HL-60 (cell line): Measurements from ENCODE around the gene KDM5B.

Experiments used
- CTCF ChIP-seq: IDR thresholded peaks from one replicate; pipeline ENCODE4 v1.5.1; 2011; ENCODE audit warnings: low read length, control low read depth, inconsistent platforms; ENCODE audit not compliant: insufficient read depth
- GABPA ChIP-seq: IDR thresholded peaks from 2 replicates; pipeline ENCODE4 v1.6.1; 2012; ENCODE audit warnings: low read depth
- POLR2AphosphoS5 ChIP-seq: IDR thresholded peaks from 2 replicates; pipeline ENCODE4 v1.6.1; 2012; ENCODE audit warnings: low read depth
- TF ChIP-seq, protein P1 (sequence below): IDR thresholded peaks from 2 replicates; pipeline ENCODE4 v1.6.1; 2012; ENCODE audit warnings: low read depth; ENCODE audit not compliant: insufficient replicate concordance

GRCh38 chr1:202710070-202711045 lies 97.9 kb downstream of the KDM5B start, which contains the start of gene SYT2:
- TF ChIP-seq CTCF (no peak), POLR2AphosphoS5 (no peak), GABPA (no peak)
- TF ChIP-seq, protein P1, sequence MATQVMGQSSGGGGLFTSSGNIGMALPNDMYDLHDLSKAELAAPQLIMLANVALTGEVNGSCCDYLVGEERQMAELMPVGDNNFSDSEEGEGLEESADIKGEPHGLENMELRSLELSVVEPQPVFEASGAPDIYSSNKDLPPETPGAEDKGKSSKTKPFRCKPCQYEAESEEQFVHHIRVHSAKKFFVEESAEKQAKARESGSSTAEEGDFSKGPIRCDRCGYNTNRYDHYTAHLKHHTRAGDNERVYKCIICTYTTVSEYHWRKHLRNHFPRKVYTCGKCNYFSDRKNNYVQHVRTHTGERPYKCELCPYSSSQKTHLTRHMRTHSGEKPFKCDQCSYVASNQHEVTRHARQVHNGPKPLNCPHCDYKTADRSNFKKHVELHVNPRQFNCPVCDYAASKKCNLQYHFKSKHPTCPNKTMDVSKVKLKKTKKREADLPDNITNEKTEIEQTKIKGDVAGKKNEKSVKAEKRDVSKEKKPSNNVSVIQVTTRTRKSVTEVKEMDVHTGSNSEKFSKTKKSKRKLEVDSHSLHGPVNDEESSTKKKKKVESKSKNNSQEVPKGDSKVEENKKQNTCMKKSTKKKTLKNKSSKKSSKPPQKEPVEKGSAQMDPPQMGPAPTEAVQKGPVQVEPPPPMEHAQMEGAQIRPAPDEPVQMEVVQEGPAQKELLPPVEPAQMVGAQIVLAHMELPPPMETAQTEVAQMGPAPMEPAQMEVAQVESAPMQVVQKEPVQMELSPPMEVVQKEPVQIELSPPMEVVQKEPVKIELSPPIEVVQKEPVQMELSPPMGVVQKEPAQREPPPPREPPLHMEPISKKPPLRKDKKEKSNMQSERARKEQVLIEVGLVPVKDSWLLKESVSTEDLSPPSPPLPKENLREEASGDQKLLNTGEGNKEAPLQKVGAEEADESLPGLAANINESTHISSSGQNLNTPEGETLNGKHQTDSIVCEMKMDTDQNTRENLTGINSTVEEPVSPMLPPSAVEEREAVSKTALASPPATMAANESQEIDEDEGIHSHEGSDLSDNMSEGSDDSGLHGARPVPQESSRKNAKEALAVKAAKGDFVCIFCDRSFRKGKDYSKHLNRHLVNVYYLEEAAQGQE = no peak
